ENCODE data around the gene WDR27.

WDR27 gene

DNA sequence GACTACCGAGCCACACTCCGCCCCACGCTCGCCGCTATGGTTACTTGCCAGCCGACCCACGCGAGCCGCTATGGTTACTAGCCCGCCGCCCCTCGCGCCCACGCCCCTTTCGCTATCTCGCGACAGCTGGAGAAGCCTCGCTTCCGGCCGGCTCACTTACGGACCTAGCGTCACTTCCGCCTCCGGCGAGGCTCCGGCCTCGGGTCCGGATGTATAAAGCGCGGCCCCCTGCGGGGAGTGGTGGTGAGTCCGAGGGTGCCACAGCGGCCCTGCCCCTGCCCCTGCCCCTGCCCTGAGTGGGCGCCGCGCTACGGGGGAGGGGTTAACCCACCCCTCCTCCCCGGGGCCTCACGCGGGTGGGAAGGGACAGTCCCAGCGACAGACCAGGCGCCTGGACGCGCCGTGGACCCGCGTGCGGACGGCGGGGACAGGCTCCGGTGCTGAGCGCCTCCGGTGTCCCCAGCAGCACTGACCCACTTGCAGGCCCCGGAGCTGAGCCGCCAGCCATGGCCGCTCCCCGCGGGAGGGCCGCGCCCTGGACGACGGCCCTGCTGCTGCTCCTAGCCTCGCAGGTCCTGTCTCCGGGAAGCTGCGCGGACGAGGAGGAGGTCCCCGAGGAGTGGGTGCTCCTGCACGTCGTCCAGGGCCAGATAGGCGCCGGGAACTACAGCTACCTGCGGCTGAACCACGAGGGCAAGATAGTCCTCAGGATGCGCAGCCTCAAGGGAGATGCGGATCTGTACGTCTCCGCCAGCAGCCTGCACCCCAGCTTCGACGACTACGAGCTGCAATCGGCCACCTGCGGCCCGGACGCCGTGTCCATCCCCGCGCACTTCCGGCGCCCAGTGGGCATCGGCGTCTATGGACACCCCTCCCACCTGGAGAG is at the start of gene WDR27, which contains the start of gene C6orf120:
TSS of gene WDR27 (minus strand) at position 76 of the 886 bp plus-strand sequence. CDS start 13,024 bp downstream, outside the sequence.
TSS of gene C6orf120 (plus strand) at position 173 of the 886 bp plus-strand sequence. CDS start at position 507, 334 bp downstream.
- peak; percentile 98 for DNase-seq (ENCODE audit: low spot score)

DNA sequence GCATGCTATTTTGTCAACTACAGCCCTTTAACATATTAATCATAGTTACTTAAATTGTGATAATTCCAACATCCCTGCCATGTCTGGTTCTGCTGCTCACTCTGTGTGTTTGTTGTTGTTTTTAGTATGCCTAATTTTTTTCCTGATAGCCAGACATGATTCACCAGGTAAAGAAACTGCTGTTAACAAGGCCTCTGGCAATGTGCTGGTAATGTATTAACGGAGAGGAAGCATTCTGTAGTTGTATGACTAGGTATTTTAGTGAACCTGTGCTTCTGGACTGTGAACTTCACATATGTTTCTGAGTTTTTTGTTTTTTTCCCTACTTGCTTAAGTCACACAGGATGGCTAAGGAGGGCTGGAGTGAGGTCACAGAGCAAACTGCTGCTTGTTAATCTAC is 44.7 kb upstream of the WDR27 start:
- no peak for DNase-seq (ENCODE audit: low spot score)

- no peak for DNase-seq (ENCODE audit: low spot score)
Measured at GRCh38 chr6:169745405-169745804, 43.6 kb upstream of the WDR27 start.

DNA sequence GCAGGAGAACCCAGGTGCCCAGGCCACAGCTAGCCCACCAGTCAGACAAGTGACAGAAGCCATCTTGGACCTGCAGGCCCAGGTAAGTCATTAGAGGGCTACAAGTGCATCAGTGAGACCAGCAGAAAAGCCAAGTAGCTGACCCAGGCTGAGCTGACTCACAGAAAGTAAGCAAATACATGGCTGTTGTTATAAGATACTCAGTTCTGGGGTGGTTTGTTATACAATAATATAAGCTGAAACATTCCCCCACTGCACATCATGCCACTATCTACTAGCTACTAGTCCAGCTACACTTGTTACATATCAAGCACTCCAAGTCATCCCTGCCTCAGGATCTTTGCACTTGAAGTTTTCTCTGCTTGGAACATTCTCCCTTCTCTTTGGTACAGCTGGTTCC is 39.5 kb upstream of the WDR27 start:
- no peak for DNase-seq (ENCODE audit: low spot score)

DNA sequence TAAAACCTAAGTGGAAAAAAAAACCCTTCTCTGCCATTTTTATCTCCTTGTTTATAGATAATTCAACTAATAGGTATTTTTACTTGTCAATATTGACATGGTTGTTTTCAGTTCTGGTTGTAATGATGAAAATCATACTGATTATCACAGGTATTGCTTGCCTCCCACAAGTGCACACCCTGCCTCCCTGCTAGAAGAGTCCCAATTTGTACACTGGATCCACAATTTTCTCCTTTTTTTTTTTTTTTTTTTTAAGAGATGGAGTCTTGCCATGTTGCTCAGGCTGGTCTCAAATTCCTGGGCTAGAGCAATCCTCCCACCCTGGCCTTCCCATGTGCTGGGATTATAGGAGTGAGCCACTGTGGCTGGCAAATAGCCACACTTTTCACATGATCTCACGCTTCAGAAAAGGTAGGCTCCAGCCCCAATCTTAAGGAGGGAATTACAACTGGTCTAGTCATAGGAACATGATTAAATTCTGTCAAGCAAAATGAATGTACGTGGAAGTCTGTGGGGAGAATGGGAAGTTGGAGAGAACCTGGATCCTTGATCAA is 37.2 kb upstream of the WDR27 start:
- no peak for DNase-seq (ENCODE audit: low spot score)

- no peak for DNase-seq (ENCODE audit: low spot score)
Measured at GRCh38 chr6:169738204-169738975, 36.6 kb upstream of the WDR27 start.

DNA sequence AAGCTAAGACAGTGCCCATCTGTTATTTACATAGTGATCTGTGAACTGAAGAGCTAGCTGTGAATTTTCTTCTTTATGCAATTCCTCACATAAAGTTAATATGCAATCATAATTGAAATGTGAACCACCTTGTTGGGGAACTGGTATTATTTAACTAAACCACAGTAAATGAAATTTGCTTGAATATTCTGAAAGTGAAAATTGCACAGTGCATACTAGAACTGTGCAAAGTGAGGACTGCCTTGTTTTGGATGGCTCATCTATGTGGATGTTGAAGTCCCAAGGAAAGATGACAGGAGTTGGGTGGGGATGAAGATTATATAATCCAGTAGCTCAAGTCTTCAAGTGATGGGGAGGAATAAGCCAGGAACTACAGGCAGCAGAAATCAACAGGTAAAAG is 28.1 kb upstream of the WDR27 start:
- no peak for DNase-seq (ENCODE audit: low spot score)

GRCh38 chr6:169726963-169727362 is 25.1 kb upstream of the WDR27 start:
- no peak for DNase-seq (ENCODE audit: low spot score)

- no peak for DNase-seq (ENCODE audit: low spot score)
Measured at GRCh38 chr6:169726049-169726400, 24.2 kb upstream of the WDR27 start.

DNA sequence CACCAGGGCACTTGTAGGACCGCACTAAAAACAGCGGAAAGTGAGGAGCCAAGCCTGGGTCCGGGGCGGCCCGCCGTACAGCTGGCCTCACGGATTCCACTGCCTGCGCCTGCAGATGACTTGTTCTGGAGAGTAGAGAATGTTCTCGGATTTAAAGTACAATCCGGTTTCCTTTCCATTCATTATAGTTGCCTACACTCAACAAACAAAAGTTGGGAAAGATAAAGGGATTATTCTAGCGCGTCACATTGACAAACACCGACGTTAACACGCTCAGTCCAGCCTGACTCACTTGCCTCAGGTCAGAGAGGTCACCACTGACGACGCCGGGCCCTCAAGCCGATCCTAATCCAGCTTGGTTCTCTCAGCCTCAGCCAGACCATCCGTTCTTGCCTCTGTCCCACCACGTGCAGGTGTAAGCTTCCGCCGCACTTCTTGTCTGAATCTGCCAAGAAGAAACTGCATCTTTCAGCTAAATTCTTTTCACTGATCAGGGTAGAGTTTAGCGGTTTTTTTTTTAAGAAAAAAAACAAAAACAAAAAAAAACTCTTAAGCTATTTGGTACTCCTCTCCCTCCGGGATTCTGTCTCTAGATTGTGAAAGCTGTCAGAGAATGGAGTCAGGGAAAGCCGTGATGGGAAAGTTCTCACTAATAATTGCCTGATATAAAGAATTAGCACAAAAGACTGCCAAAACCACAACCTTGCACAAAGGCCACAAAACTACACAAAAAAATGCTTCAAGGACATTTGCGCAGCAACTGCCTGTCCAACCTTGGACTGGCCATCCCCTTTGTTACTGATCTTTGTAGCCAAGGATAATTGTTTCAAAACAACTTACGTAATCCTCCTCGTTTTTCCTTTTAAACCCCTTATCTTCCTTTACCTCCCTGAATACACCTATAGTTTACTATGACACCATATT is 23.6 kb upstream of the WDR27 start:
- peak; percentile 77 for DNase-seq (ENCODE audit: low spot score)

DNA sequence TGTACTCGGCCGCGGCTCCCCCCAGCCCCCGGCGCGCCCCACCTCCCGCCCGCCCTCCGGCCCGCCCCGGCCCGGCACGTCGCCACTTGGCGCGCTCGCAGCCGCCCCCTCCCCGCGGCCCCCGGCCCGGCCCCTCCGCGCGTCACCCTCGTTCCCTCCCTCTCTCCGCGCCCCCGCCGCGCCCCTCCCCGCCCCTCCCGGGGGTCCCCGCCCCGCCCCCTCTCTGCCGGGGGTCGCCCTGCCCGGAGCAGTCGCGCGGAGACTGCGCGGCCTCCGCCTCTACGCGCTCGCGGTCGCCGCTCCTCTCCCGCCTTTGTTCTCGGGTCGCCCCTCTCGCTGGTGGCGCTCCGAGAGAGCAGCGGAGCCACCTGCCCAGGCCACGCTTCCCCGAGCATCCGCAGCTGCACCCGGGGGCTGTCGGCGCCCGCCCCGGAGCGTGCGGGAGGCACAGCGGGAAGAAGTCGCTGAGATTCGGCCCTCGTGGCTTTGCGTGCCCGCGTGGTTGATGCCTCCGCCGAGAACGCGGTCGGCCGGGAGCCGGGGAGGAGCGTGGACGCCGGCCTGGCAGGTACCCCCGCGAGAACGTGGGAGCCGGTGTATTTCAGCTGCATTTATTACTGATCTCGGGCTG is 22.8 kb upstream of the WDR27 start, which contains the start of gene PHF10:
TSS of gene PHF10 (minus strand) at position 7 of the 631 bp plus-strand sequence. CDS start 569 bp downstream, outside the sequence.
- DNase-seq (ENCODE audit: low spot score): peak; percentile 81

GRCh38 chr6:169723991-169724493 is 22.2 kb upstream of the WDR27 start:
- DNase-seq (ENCODE audit: low spot score): peak; percentile 83

DNA sequence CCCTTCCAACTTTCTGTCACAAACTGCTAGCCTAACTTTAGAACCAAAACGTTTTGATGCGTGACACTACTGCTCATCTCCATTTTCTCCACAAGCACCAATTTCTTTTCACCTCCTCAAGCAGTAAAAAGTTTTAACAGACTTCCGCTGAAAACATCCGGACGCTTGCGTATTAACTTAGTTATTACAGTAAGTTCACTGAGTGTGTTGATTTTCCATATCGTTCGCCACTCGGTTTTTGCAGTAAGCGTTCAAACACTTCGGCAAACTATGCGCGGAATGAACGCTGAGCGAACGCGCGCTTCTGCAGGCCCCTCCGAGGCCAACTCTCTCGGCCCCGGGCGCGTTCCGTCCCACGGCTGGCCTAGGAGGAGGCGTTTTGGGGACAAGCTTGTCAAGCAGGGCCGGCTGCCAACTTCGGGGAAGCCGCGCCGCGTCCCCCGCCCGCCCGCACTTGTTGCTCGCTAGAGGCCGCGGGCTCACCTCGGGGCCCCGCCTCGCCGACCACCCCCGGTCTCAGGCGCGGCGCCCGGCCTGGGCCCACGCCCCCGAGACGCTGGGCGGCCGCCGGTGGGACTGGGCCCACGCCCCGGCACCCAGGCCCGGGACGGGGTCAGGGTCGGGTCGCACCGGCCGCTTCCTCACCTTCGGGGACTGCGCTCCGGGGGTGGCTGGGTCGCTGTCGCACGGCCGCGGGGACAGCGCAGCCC is 21.5 kb upstream of the WDR27 start:
- DNase-seq (ENCODE audit: low spot score): peak; percentile 73

DNA sequence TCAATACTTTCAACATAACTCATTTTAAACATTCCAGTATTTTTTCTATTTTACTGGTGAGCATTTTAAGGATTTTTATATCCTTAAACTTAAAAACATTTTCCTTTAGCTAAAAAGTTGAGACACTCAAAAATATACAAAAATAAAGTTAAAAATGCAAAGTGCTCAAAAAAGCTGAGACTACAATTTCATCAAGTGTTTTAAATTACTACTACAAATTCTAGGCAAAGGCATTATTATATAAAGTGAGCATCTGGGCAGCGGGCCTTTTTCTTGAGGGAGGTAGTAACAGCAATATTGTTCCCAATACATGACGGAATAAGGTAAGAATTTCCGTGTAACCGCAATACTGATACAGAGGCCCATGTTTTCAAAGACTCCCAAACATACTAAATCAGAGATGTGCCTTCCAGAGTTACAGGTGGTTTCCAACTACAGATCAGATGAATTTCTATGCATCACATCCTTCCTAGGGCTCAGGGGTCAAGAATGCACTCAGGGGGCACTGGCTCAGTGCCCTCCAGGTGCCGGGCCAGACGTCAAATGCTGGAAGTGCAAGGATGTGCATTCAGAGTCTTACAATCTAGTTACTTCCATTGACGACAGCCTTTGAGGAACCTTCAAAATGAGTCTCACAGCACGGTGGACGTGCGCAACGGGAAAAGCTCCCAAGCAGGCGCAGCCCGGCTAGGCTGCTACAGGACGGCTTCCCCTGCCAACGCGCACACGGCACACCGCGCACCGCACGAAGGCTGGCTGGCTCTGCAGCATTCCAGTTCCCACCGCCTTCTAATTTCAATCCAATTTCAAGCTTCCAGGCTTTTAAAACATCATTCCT is 20.8 kb upstream of the WDR27 start:
- DNase-seq (ENCODE audit: low spot score): peak; percentile 66

GRCh38 chr6:169720207-169720855 is 18.5 kb upstream of the WDR27 start:
- DNase-seq (ENCODE audit: low spot score): no peak

DNA sequence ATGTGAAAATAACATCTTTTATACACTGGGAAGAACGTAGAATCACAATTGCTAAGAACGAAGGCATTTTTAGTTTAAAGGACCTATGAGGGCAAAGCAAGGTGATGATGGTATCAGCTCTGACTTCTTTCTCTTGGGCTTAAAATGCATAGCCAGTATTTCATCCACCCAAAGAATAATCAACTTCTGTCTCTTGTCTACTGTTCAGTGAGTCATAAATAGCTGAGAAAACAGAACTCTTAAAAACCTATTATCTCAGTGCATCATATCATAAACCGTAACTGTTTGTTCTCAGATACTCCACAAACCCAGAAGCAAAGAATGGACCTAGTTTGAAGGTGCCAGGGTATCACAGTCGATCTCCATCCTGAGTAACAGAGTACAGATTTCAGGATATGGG is 17.3 kb upstream of the WDR27 start:
- no peak for DNase-seq (ENCODE audit: low spot score)

GRCh38 chr6:169714595-169714994 is 12.8 kb upstream of the WDR27 start:
- no peak for DNase-seq (ENCODE audit: low spot score)

DNA sequence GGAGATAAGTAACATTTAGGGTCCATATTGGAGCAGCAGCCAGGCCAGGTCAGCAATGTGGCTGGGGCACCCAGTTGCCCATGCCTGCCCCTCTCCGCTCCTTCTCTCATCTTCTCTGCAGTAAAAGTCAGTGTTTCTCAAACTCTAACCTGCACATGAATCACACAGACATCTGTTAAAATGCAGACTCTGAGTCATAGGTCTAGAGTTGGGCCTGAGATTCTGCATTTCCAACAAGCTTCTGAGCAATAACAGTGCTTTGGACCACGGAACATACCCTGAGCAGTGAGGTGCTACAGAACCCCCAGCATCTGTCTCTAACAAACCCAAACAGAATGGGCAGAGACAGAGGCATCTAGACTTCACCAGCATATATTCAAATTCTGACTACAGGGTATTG is 12.3 kb upstream of the WDR27 start:
- no peak for DNase-seq (ENCODE audit: low spot score)

GRCh38 chr6:169710009-169710408 is 8.2 kb upstream of the WDR27 start:
- no peak for DNase-seq (ENCODE audit: low spot score)
